ENCODE measurements around the gene USP25. TPM values are rescaled to one million over a fixed set of nuclear protein-coding genes. Genes with fewer than 3 reads are reported as not detected.

The USP25 gene
- polyA plus RNA-seq, 1 experiment, result 35.3 TPM

GRCh38 chr21:15801352-15801863, 71.6 kb downstream of the USP25 start:
- no peak for DNase-seq (ENCODE audit: low read depth, low spot score)
- no peak overlapping the region for H3K27ac ChIP-seq (ENCODE audit: low read depth, low read length)
- no peak for TF ChIP-seq CTCF (IDR thresholded peaks at IDR 0.05; ENCODE audit: low read depth, low read length)
- no peaks in the 10 kb centered on the region for H3K9me3 ChIP-seq (ENCODE audit: control insufficient read depth, insufficient read depth, low read length)
- ChIA-PET CTCF (no interaction called here), POLR2A (no interaction called here)
- H3K4me3 ChIP-seq (ENCODE audit: low read depth, low read length), result no peak overlapping the region
- H3K27me3 ChIP-seq (ENCODE audit: control insufficient read depth, insufficient read depth, low read length), result no peaks in the 10 kb centered on the region

GRCh38 chr21:15804247-15805005, 74.6 kb downstream of the USP25 start:
- ChIA-PET CTCF (no interaction called here), POLR2A (no interaction called here)
- TF ChIP-seq CTCF (IDR thresholded peaks at IDR 0.05; ENCODE audit: low read depth, low read length), result no peak
- no peak overlapping the region for H3K4me3 ChIP-seq (ENCODE audit: low read depth, low read length)
- DNase-seq (ENCODE audit: low read depth, low spot score), result no peak
- no peak overlapping the region for H3K27ac ChIP-seq (ENCODE audit: low read depth, low read length)
- no peaks in the 10 kb centered on the region for H3K9me3 ChIP-seq (ENCODE audit: control insufficient read depth, insufficient read depth, low read length)
- no peaks in the 10 kb centered on the region for H3K27me3 ChIP-seq (ENCODE audit: control insufficient read depth, insufficient read depth, low read length)

- DNase-seq (ENCODE audit: low read depth, low spot score), result no peak
- TF ChIP-seq CTCF (IDR thresholded peaks at IDR 0.05; ENCODE audit: low read depth, low read length), result no peak
- H3K27me3 ChIP-seq (ENCODE audit: control insufficient read depth, insufficient read depth, low read length), result no peaks in the 10 kb centered on the region
- H3K4me3 ChIP-seq (ENCODE audit: low read depth, low read length), result no peak overlapping the region
- ChIA-PET POLR2A (interaction anchor here (0.7 kb wide), 1 partner anchor 1426 kb away, joined by 3 read pairs; no protein-coding TSS in a partner anchor), CTCF (no interaction called here)
- no peaks in the 10 kb centered on the region for H3K9me3 ChIP-seq (ENCODE audit: control insufficient read depth, insufficient read depth, low read length)
- H3K27ac ChIP-seq (ENCODE audit: low read depth, low read length), result no peak overlapping the region
Observed at GRCh38 chr21:15809065-15809464, 79.3 kb downstream of the USP25 start.

GRCh38 chr21:15809818-15810217, 80.0 kb downstream of the USP25 start:
- Histone ChIP-seq H3K9me3 (ENCODE audit: control insufficient read depth, insufficient read depth, low read length) (peaks cover under 1% of the 10 kb centered on the region), H3K27ac (ENCODE audit: low read depth, low read length) (no peak overlapping the region), H3K27me3 (ENCODE audit: control insufficient read depth, insufficient read depth, low read length) (no peaks in the 10 kb centered on the region), H3K4me3 (ENCODE audit: low read depth, low read length) (no peak overlapping the region)
- POLR2A ChIA-PET, result no interaction called here
- TF ChIP-seq CTCF (IDR thresholded peaks at IDR 0.05; ENCODE audit: low read depth, low read length), result no peak
- CTCF ChIA-PET, result no interaction called here
- peak; percentile 32 for DNase-seq (ENCODE audit: low read depth, low spot score)

GRCh38 chr21:15815285-15815684, 85.5 kb downstream of the USP25 start:
- POLR2A ChIA-PET, result no interaction called here

More at GRCh38 chr21:15815285-15815684, 85.5 kb downstream of the USP25 start:
- TF ChIP-seq CTCF (IDR thresholded peaks at IDR 0.05; ENCODE audit: low read depth, low read length), result no peak
- H3K4me3 ChIP-seq (ENCODE audit: low read depth, low read length), result no peak overlapping the region
- CTCF ChIA-PET, result no interaction called here
- H3K27me3 ChIP-seq (ENCODE audit: control insufficient read depth, insufficient read depth, low read length), result no peaks in the 10 kb centered on the region
- H3K9me3 ChIP-seq (ENCODE audit: control insufficient read depth, insufficient read depth, low read length), result peaks cover 6% of the 10 kb centered on the region
- H3K27ac ChIP-seq (ENCODE audit: low read depth, low read length), result no peak overlapping the region
- DNase-seq (ENCODE audit: low read depth, low spot score), result no peak

Data from AG04450 (cell line).